SK-N-SH (cell line): Measurements from ENCODE around the gene HSPA1L.

Experiments
- SIN3A ChIP-seq: IDR thresholded peaks from 2 replicates; pipeline ENCODE4 v1.6.1; 2012; ENCODE audit warnings: low read depth, mild to moderate bottlenecking, low read length, moderate library complexity, borderline replicate concordance
- TCF12 ChIP-seq: IDR thresholded peaks from 2 replicates; pipeline ENCODE4 v1.4.0; 2012
- TF ChIP-seq, protein P1 (sequence below): fragments of 200-600 bp; sonication (generic); IDR thresholded peaks from 2 replicates; pipeline ENCODE4 v1.6.1; 2017; ENCODE audit warnings: antibody characterized with exemption, mild to moderate bottlenecking, moderate library complexity

GRCh38 chr6:31859923-31860322 lies 44.8 kb upstream of the HSPA1L start:
- TF ChIP-seq SIN3A = no peak
- no peak for TF ChIP-seq TCF12
- TF ChIP-seq, protein P1, sequence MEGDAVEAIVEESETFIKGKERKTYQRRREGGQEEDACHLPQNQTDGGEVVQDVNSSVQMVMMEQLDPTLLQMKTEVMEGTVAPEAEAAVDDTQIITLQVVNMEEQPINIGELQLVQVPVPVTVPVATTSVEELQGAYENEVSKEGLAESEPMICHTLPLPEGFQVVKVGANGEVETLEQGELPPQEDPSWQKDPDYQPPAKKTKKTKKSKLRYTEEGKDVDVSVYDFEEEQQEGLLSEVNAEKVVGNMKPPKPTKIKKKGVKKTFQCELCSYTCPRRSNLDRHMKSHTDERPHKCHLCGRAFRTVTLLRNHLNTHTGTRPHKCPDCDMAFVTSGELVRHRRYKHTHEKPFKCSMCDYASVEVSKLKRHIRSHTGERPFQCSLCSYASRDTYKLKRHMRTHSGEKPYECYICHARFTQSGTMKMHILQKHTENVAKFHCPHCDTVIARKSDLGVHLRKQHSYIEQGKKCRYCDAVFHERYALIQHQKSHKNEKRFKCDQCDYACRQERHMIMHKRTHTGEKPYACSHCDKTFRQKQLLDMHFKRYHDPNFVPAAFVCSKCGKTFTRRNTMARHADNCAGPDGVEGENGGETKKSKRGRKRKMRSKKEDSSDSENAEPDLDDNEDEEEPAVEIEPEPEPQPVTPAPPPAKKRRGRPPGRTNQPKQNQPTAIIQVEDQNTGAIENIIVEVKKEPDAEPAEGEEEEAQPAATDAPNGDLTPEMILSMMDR = no peak
